Nephron progenitor cell (in vitro differentiated cells): Measurements from ENCODE around the gene KMT2B.

ENCODE experiments used
- DNase-seq: peaks from one replicate; pipeline ENCODE4 v3.0.0; 2021
- H3K27ac Mint-ChIP-seq: 2 replicates; pipeline ENCODE4 v1.8.0; 2021; ENCODE audit warnings: mild to moderate bottlenecking, moderate library complexity, mixed read lengths
- H3K27me3 Mint-ChIP-seq: 2 replicates; pipeline ENCODE4 v1.8.0; 2021; ENCODE audit warnings: mild to moderate bottlenecking, low read depth, mixed read lengths; ENCODE audit not compliant: poor library complexity
- H3K36me3 Mint-ChIP-seq: 2 replicates; pipeline ENCODE4 v1.8.0; 2021; ENCODE audit warnings: low read depth, mixed read lengths
- H3K4me1 Mint-ChIP-seq: 2 replicates; pipeline ENCODE4 v1.8.0; 2021; ENCODE audit warnings: mixed read lengths
- H3K4me3 Mint-ChIP-seq: 2 replicates; pipeline ENCODE4 v1.8.0; 2021; ENCODE audit warnings: mild to moderate bottlenecking, moderate library complexity, mixed read lengths
- H3K9me3 Mint-ChIP-seq: 2 replicates; pipeline ENCODE4 v1.8.0; 2021; ENCODE audit warnings: mild to moderate bottlenecking, moderate library complexity, mixed read lengths
- TF ChIP-seq, protein P1 (sequence below): fragments of 200-600 bp; sonication (generic); IDR thresholded peaks from 2 replicates; pipeline ENCODE4 v1.5.0; 2021; ENCODE audit warnings: antibody characterized with exemption

The KMT2B gene

GRCh38 chr19:35727053-35727955 lies 9.5 kb downstream of the KMT2B start:
- no peak overlapping the region for H3K4me3 Mint-ChIP-seq
- peaks cover 49% of the 10 kb centered on the region for H3K36me3 Mint-ChIP-seq
- no peaks in the 10 kb centered on the region for H3K9me3 Mint-ChIP-seq
- H3K27ac Mint-ChIP-seq, result no peak overlapping the region
- no peaks in the 10 kb centered on the region for H3K27me3 Mint-ChIP-seq
- no peak for DNase-seq
- TF ChIP-seq, protein P1, sequence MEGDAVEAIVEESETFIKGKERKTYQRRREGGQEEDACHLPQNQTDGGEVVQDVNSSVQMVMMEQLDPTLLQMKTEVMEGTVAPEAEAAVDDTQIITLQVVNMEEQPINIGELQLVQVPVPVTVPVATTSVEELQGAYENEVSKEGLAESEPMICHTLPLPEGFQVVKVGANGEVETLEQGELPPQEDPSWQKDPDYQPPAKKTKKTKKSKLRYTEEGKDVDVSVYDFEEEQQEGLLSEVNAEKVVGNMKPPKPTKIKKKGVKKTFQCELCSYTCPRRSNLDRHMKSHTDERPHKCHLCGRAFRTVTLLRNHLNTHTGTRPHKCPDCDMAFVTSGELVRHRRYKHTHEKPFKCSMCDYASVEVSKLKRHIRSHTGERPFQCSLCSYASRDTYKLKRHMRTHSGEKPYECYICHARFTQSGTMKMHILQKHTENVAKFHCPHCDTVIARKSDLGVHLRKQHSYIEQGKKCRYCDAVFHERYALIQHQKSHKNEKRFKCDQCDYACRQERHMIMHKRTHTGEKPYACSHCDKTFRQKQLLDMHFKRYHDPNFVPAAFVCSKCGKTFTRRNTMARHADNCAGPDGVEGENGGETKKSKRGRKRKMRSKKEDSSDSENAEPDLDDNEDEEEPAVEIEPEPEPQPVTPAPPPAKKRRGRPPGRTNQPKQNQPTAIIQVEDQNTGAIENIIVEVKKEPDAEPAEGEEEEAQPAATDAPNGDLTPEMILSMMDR, result no peak
- H3K4me1 Mint-ChIP-seq, result no peaks in the 10 kb centered on the region

DNA sequence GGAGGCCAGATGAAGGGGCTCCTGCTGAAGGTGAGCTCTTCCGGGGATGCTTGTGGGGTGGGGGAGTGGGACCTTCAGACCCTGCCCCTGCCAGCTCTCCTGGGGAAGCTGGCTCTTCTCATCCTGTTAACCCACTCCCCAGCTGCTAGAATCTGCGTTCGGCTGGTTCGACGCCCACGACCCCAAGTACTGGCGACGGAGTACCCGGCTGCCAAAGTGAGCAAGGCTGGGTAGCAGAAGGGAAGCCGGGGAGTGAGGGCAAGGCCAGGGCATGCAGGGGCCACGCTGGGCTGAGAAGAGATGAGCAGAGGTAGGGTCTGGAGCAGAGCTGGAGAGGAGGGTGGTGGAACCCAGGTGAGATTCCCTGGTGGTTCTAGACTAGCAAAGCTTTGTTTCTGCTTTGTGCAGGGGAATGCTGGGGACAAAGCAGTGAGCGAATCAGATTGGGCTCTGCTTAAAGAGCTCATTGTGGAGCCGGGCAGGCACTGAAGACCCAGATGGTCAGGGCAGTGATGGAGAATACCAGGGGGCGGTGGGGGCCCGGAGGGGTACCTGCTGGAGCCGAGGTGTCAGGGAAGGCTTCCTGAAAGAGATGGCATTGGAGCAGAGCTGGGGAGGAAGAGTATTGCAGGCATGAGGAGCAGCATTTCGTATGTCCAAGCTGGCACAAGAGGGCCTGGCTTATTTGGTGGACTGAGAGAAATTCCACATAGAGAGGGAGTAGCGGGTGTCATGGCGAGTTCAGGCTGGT lies 10.3 kb downstream of the KMT2B start:
- no peak for DNase-seq
- Mint-ChIP-seq H3K9me3 (no peaks in the 10 kb centered on the region), H3K4me3 (no peak overlapping the region), H3K27ac (no peak overlapping the region), H3K36me3 (peaks cover 48% of the 10 kb centered on the region), H3K27me3 (no peaks in the 10 kb centered on the region), H3K4me1 (no peaks in the 10 kb centered on the region)
- TF ChIP-seq, protein P1, result no peak

GRCh38 chr19:35729021-35729420 lies 11.2 kb downstream of the KMT2B start:
- H3K4me1 Mint-ChIP-seq, result no peaks in the 10 kb centered on the region
- H3K27me3 Mint-ChIP-seq, result no peaks in the 10 kb centered on the region
- no peak overlapping the region for H3K4me3 Mint-ChIP-seq
- H3K27ac Mint-ChIP-seq, result no peak overlapping the region
- TF ChIP-seq, protein P1, result no peak
- H3K9me3 Mint-ChIP-seq, result no peaks in the 10 kb centered on the region
- DNase-seq, result no peak
- H3K36me3 Mint-ChIP-seq, result peaks cover 45% of the 10 kb centered on the region

DNA sequence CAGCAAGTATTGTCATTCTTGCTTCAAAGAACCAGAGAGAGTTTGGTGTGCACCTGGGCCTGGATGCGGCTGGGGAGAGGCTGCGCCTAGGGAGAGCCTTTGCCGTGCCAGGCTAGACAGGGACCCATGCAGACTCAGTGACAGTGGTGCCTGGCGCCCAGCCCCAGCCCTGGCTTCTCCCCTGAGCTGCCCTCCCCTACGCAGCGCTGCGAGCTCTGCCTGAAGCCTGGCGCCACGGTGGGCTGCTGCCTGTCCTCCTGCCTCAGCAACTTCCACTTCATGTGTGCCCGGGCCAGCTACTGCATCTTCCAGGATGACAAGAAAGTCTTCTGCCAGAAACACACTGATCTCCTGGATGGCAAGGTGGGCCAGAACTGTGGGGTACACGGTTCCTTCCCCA lies 12.0 kb downstream of the KMT2B start:
- DNase-seq, result no peak
- Mint-ChIP-seq H3K36me3 (peaks cover 48% of the 10 kb centered on the region), H3K27ac (no peak overlapping the region), H3K4me1 (no peaks in the 10 kb centered on the region), H3K9me3 (no peaks in the 10 kb centered on the region), H3K4me3 (no peak overlapping the region), H3K27me3 (no peaks in the 10 kb centered on the region)
- TF ChIP-seq, protein P1, result no peak

GRCh38 chr19:35730326-35730725 lies 12.5 kb downstream of the KMT2B start:
- Mint-ChIP-seq H3K4me3 (no peak overlapping the region), H3K9me3 (no peaks in the 10 kb centered on the region), H3K27ac (no peak overlapping the region), H3K27me3 (peaks cover 3% of the 10 kb centered on the region), H3K4me1 (no peaks in the 10 kb centered on the region), H3K36me3 (peaks cover 49% of the 10 kb centered on the region)
- DNase-seq, result no peak
- TF ChIP-seq, protein P1, result no peak
